ENCODE results near the gene SLC29A1. TPM values are rescaled to one million over a fixed set of nuclear protein-coding genes. Genes with fewer than 3 reads are reported as not detected.

SLC29A1 gene
- total and polyA plus RNA-seq, 9 of the 15 experiments (the other 6 are each of a cell fraction or from before 2014, with no cell fraction given), result 18.9 to 170 (median 57.7) TPM

GRCh38 chr6:44246663-44247337 is 23.4 kb downstream of the SLC29A1 start, which contains the start of gene HSP90AB1 (continued):
- TF ChIP-seq ZBTB49 (CRISPR knock-in tag; IDR thresholded peaks at IDR 0.05; ENCODE audit: borderline replicate concordance), result peak; percentile 89; the same call in 1 of the 2 replicates
- TF ChIP-seq GTF2B (IDR thresholded peaks at IDR 0.05; ENCODE audit: extremely low read depth, insufficient read length), result peak; percentile 98
- TF ChIP-seq BRF2 (IDR thresholded peaks at IDR 0.05; ENCODE audit: borderline replicate concordance, insufficient read depth, insufficient read length), result no peak
- peak; percentile 89 for TF ChIP-seq NCOA4 (IDR thresholded peaks at IDR 0.05; ENCODE audit: partially characterized antibody)
- TF ChIP-seq HBP1 (CRISPR knock-in tag; IDR thresholded peaks at IDR 0.05), result peak; percentile 96
- no peak for TF ChIP-seq FOSL1 (tag; conservative IDR thresholded peaks at IDR 0.05)
- no peak for TF ChIP-seq ZNF175 (CRISPR knock-in tag; IDR thresholded peaks at IDR 0.05; ENCODE audit: low read depth)
- TF ChIP-seq RFX5 (IDR thresholded peaks at IDR 0.05; ENCODE audit: low read depth, low read length), result no peak
- no peak for TF ChIP-seq RERE (CRISPR knock-in tag; IDR thresholded peaks at IDR 0.05; ENCODE audit: borderline replicate concordance)
- TF ChIP-seq E2F5 (CRISPR knock-in tag; IDR thresholded peaks at IDR 0.05), result peak; percentile 84
- no peak for TF ChIP-seq TCFL5 (CRISPR knock-in tag; conservative IDR thresholded peaks at IDR 0.05)
